Activated T-helper 17 cell treated with anti-CD3 and anti-CD28 coated beads, Interleukin-2, amount 50 U/mL, for 72 hours (primary cell): Measurements from ENCODE around the gene FILIP1. TPM values are rescaled to one million over a fixed set of nuclear protein-coding genes. Genes with fewer than 3 reads are reported as not detected.

ENCODE experiments used
- ATAC-seq: fragments of 150-1000 bp; cut with Tn5 transposase; replicated peaks from 2 replicates; pipeline ENCODE4 v1.10.0; 2021; ENCODE audit warnings: mild to moderate bottlenecking, moderate library complexity
- H3K27ac Mint-ChIP-seq: one replicate; pipeline ENCODE4 v1.8.0; 2022; ENCODE audit warnings: mixed read lengths
- H3K27me3 Mint-ChIP-seq: one replicate; pipeline ENCODE4 v1.8.0; 2022; ENCODE audit warnings: mixed read lengths
- H3K36me3 Mint-ChIP-seq: one replicate; pipeline ENCODE4 v1.8.0; 2022; ENCODE audit warnings: low read depth, mild to moderate bottlenecking, mixed read lengths
- H3K4me1 Mint-ChIP-seq: one replicate; pipeline ENCODE4 v1.8.0; 2022; ENCODE audit warnings: mixed read lengths
- H3K4me3 Mint-ChIP-seq: one replicate; pipeline ENCODE4 v1.8.0; 2022; ENCODE audit warnings: mild to moderate bottlenecking, mixed read lengths
- H3K9me3 Mint-ChIP-seq: one replicate; pipeline ENCODE4 v1.8.0; 2022; ENCODE audit warnings: mixed read lengths
- total RNA-seq, 2 donors: library from RNA; stranded (reverse); gene quantifications; one replicate each; pipeline ENCODE4 v1.2.3, GENCODE V29; 2022

The FILIP1 gene
- total RNA-seq, 2 donors from 2014 or later, result not detected

GRCh38 chr6:75378101-75378500, 115.5 kb downstream of the FILIP1 start:
- Mint-ChIP-seq H3K27ac (no peak overlapping the region), H3K27me3 (peaks cover 17% of the 10 kb centered on the region), H3K9me3 (no peaks in the 10 kb centered on the region), H3K36me3 (no peaks in the 10 kb centered on the region), H3K4me1 (no peaks in the 10 kb centered on the region), H3K4me3 (no peak overlapping the region)
- ATAC-seq, result no peak

DNA sequence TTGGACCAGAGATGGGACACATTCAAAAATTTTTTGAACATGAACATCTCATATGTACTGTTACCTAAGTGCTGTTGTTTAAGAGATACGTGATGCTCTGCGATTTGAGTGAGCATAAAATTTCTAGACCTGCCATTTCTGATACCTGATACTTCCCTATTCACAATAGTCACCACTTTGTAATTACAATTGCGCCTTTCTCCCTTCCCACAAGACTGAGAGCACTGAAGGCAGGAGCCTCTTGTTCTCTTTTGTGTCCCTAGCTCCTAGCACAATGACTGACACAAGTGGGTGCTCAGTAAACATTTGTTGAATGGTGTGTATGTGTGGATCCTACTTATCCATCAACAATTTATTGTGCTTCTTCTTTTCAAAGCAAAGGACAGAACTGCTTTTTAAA, 116.2 kb downstream of the FILIP1 start:
- no peaks in the 10 kb centered on the region for H3K9me3 Mint-ChIP-seq
- ATAC-seq, result no peak
- H3K4me3 Mint-ChIP-seq, result no peak overlapping the region
- peaks cover 17% of the 10 kb centered on the region for H3K27me3 Mint-ChIP-seq
- no peaks in the 10 kb centered on the region for H3K4me1 Mint-ChIP-seq
- H3K27ac Mint-ChIP-seq, result no peak overlapping the region
- no peaks in the 10 kb centered on the region for H3K36me3 Mint-ChIP-seq

DNA sequence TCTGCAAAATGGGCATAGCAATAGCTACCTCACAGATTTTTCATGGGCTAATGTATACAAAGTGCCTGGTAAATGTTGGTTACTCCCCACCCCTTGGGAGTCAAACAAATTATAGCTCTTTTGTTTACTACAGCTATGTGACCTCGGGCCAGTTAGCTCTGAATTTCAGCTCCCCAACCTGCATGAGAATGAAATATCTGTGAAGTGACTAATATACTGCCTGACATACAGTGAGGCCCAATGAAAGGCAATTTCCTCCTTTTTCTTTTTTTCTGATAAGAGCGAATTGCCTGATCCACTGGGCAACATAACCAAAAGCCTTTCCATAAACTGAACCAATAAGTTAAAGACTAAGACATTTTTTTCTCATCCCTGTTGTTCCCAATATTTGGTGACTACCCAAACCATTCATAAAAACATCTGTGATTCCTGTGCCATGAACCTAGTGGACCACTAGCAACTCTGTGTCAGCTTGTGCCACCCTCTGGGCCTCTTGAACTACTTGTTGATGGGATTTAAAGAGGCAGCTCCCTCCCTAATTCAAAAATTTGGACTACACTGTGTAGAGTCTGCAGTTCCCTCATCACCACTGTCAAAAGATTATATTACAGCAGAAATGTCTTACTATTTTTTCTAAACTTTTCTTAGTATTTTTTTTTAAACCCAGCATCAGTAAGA, 117.1 kb downstream of the FILIP1 start:
- H3K27me3 Mint-ChIP-seq, result peaks cover 13% of the 10 kb centered on the region

GRCh38 chr6:75374961-75375400, 118.6 kb downstream of the FILIP1 start:
- H3K36me3 Mint-ChIP-seq, result no peaks in the 10 kb centered on the region
- H3K4me3 Mint-ChIP-seq, result no peak overlapping the region

More for the DNA sequence above, 117.1 kb downstream of the FILIP1 start:
- Mint-ChIP-seq H3K4me3 (no peak overlapping the region), H3K36me3 (no peaks in the 10 kb centered on the region), H3K9me3 (no peaks in the 10 kb centered on the region), H3K27ac (no peak overlapping the region), H3K4me1 (no peaks in the 10 kb centered on the region)
- ATAC-seq, result no peak

DNA sequence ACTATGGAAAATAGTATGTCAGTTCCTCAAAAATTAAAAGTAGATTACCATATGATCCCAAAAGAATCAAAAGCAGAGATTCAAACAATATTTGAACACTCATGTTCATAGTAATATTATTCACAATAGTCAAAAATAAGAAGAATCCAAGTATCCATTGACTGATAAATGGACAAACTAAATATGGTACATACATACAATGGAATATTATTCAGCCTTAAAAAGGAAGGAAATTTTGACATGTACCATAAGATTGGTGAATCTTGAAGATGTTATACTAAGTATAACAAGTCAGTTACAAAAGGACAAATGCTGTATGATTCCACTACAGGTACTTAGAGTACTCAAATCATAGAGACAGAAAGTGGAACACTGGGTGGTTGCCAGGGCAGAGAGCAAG, 120.7 kb downstream of the FILIP1 start:
- no peak for ATAC-seq
- Mint-ChIP-seq H3K9me3 (no peaks in the 10 kb centered on the region), H3K27me3 (peaks cover 8% of the 10 kb centered on the region), H3K4me1 (no peaks in the 10 kb centered on the region), H3K27ac (no peak overlapping the region), H3K36me3 (no peaks in the 10 kb centered on the region), H3K4me3 (no peak overlapping the region)

More at GRCh38 chr6:75374961-75375400, 118.6 kb downstream of the FILIP1 start:
- no peak for ATAC-seq
- no peaks in the 10 kb centered on the region for H3K4me1 Mint-ChIP-seq
- no peaks in the 10 kb centered on the region for H3K9me3 Mint-ChIP-seq
- no peak overlapping the region for H3K27ac Mint-ChIP-seq
- peaks cover 13% of the 10 kb centered on the region for H3K27me3 Mint-ChIP-seq

DNA sequence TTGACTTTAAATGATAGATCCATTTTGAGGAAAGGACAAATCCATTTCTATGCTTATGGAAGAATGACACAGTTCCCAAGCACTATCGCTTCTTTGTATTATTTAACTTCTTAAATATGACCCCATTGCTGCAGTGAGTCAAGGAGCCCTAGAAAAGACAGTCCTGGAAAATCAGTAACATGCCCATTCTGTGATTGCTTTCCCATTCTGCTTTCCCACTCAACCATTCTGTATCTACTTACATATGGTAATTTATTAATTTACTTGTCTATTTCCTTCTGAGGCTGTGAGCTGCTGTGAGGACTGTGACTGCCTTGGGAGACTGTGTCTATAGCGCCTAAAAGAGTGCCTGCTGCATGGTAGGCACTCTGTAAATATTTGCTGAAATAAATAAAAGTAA, 123.6 kb downstream of the FILIP1 start:
- no peak for ATAC-seq
- Mint-ChIP-seq H3K27me3 (no peaks in the 10 kb centered on the region), H3K9me3 (no peaks in the 10 kb centered on the region), H3K36me3 (no peaks in the 10 kb centered on the region), H3K4me1 (no peaks in the 10 kb centered on the region), H3K4me3 (no peak overlapping the region), H3K27ac (no peak overlapping the region)

DNA sequence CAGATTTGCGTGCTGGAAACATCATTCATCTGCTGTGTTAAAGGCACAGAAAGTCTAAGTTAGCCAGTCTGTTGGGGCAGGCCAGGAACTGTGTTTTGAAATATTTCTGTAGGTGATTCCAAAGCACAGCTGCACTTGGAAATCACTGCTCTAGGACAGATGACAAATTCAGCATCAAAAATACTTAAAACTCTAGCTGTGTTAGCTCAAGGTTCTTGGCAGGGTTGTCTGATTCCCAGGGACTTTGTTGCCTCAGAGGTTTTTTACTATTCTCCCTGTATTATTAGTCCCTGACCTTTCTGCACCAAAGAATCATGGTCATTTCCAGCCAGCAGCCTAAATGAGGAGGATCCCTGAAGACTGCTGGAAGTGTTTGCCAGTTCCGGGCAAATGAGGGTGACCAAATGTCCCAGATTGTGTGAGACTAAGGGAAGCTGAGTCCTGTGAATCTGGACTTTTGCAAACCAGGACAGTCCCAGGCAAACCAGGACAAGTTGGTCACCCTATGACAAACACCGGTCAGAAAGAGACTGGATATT, 124.7 kb downstream of the FILIP1 start:
- H3K36me3 Mint-ChIP-seq, result no peaks in the 10 kb centered on the region
- H3K27me3 Mint-ChIP-seq, result no peaks in the 10 kb centered on the region
- no peak overlapping the region for H3K27ac Mint-ChIP-seq
- H3K9me3 Mint-ChIP-seq, result no peaks in the 10 kb centered on the region
- ATAC-seq, result no peak
- no peaks in the 10 kb centered on the region for H3K4me1 Mint-ChIP-seq
- H3K4me3 Mint-ChIP-seq, result no peak overlapping the region

DNA sequence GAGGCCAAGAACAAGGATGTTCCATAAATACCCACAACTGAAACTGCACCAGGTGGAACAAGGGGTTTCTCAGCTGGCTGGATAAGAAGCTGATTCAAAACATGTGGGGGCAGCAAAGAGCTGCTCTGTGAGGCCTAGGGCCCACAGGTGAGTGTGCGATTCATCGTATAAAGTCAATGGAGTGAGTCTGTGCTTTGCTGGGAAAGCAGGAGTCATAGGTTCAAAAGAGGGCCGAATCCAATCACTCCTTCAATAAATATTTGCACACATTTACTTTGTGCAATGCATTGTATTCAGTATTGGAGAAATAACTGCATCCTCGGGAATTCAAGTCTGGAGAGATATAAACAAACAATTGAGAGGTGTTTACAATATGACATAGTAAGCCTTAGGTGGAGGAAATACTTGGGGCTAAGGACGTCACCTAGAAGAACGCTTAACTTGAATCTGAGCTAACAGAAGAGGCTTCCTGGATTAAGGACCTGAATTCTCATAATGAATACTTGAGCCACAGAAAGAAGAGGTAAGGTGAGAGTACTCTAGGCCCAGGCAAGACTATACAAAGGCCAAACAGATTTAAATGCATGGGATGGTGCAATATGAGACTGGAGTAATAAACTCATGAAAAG, 125.3 kb downstream of the FILIP1 start:
- H3K4me1 Mint-ChIP-seq, result no peaks in the 10 kb centered on the region
- no peak for ATAC-seq
- H3K9me3 Mint-ChIP-seq, result no peaks in the 10 kb centered on the region
- H3K27me3 Mint-ChIP-seq, result no peaks in the 10 kb centered on the region
- H3K4me3 Mint-ChIP-seq, result no peak overlapping the region
- H3K36me3 Mint-ChIP-seq, result no peaks in the 10 kb centered on the region
- H3K27ac Mint-ChIP-seq, result no peak overlapping the region

- H3K27me3 Mint-ChIP-seq, result peaks cover 2% of the 10 kb centered on the region
- no peaks in the 10 kb centered on the region for H3K36me3 Mint-ChIP-seq
- ATAC-seq, result no peak
- H3K4me1 Mint-ChIP-seq, result no peaks in the 10 kb centered on the region
- H3K9me3 Mint-ChIP-seq, result no peaks in the 10 kb centered on the region
- no peak overlapping the region for H3K4me3 Mint-ChIP-seq
- H3K27ac Mint-ChIP-seq, result no peak overlapping the region
These were observed 130.3 kb downstream of the FILIP1 start for GRCh38 chr6:75363304-75363703.

DNA sequence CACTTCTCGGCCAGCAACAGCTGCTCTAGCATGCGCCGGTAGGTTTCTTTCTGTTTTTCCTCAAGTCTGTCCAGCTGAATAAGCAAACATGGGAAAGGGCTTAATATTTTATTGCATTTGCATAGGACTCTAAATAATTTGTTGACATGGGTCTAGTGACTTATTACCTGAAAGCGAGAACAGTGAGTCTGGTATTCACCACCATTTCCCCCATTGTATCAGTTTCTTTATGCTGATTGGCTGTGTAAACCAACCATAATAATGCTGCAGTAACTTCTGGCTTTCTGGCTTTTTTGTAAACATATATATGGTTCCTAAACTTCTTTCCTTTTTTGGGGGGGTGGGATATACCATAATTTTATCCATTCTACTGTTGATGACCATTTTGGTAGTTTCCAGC, 140.0 kb downstream of the FILIP1 start:
- Mint-ChIP-seq H3K4me1 (no peaks in the 10 kb centered on the region), H3K4me3 (no peak overlapping the region)

DNA sequence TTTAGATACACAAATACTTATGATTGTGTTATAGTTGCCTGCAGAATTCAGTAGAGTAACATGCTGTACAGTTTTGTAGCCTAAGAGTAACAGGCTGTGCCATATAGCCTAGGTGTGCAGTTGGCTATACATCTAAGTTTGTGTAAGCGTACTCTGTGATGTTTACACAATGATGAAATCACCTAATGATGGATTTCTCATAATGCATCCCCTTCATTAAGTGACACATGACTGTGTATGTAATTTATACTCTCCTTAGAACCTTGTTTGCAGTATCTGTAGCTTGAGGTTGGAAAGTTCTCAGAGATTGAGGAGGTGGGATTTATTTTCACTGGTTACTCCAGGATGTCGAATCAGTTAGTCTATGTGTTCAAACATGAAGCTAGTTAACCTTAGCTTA, 142.0 kb downstream of the FILIP1 start:
- Mint-ChIP-seq H3K4me3 (no peak overlapping the region), H3K4me1 (no peaks in the 10 kb centered on the region), H3K27me3 (peaks cover 24% of the 10 kb centered on the region), H3K36me3 (no peaks in the 10 kb centered on the region), H3K9me3 (no peaks in the 10 kb centered on the region), H3K27ac (no peak overlapping the region)
- ATAC-seq, result no peak

More for the DNA sequence above, 140.0 kb downstream of the FILIP1 start:
- Mint-ChIP-seq H3K36me3 (no peaks in the 10 kb centered on the region), H3K27me3 (peaks cover 24% of the 10 kb centered on the region), H3K9me3 (no peaks in the 10 kb centered on the region), H3K27ac (no peak overlapping the region)
- no peak for ATAC-seq

DNA sequence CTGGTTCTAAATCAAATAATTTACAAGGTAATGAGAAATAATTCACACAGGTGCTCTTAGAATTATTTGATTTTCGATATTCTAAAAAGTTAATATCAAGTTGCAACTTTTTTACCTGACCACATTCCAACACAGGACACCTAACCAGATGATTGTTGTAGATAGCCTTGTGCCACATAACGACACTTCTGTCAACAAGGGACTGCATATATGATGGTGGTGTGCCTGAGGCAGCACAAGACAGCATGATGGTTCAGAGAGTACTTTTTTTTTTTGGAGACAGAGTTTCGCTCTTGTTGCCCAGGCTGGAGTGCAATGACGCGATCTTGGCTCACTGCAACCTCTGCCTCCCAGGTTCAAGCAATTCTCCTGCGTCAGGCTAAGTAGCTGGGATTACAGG, 142.8 kb downstream of the FILIP1 start:
- H3K27me3 Mint-ChIP-seq, result peaks cover 24% of the 10 kb centered on the region
- H3K36me3 Mint-ChIP-seq, result no peaks in the 10 kb centered on the region
- no peak overlapping the region for H3K4me3 Mint-ChIP-seq
- no peak overlapping the region for H3K27ac Mint-ChIP-seq
- H3K9me3 Mint-ChIP-seq, result no peaks in the 10 kb centered on the region
- no peak for ATAC-seq
- H3K4me1 Mint-ChIP-seq, result no peaks in the 10 kb centered on the region

DNA sequence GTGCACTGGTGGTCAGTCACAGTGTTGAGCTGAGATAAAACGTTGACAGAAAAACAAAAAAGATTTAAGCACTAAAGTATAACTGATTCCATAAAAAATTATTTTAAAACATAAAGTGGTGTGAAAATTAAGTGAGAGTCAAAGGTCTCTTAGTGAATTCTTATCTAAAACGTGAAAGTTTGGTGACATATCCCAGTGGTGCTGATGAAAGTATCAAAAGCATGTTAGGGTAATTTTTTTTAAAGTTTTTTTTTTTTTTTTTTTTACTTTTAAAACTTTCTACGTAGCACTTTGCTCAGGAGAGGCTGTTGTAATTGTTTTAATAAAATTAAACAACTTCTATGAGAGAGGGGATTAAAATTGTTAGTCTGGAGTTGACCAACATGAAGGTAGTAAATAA, 143.4 kb downstream of the FILIP1 start:
- H3K4me1 Mint-ChIP-seq, result no peaks in the 10 kb centered on the region
- H3K9me3 Mint-ChIP-seq, result no peaks in the 10 kb centered on the region
- no peak for ATAC-seq
- no peaks in the 10 kb centered on the region for H3K36me3 Mint-ChIP-seq
- H3K27ac Mint-ChIP-seq, result no peak overlapping the region
- H3K4me3 Mint-ChIP-seq, result no peak overlapping the region
- peaks cover 22% of the 10 kb centered on the region for H3K27me3 Mint-ChIP-seq

GRCh38 chr6:75349262-75349984, 144.2 kb downstream of the FILIP1 start:
- ATAC-seq, result no peak
- Mint-ChIP-seq H3K27me3 (peaks cover 22% of the 10 kb centered on the region), H3K27ac (no peak overlapping the region), H3K9me3 (no peaks in the 10 kb centered on the region), H3K4me3 (no peak overlapping the region), H3K4me1 (no peaks in the 10 kb centered on the region), H3K36me3 (no peaks in the 10 kb centered on the region)

DNA sequence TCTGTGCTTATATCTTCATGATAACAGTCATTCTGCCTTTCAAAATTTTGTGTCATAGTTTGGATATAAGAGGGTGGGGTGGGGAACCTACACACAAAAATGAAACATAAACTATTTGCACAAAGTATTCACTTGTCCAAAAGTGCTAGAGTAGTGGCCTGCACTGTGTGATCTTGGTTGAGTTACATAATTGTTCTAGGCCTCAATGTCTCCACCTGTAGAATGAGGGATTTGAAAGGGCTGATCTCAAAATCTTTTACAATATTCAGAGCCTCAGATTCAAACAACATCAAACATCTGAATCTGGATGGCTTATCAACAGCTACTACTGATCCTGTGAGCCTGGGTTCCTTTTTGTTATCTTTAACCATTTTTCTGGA, 144.7 kb downstream of the FILIP1 start:
- H3K36me3 Mint-ChIP-seq, result no peaks in the 10 kb centered on the region
- peaks cover 22% of the 10 kb centered on the region for H3K27me3 Mint-ChIP-seq
- no peak overlapping the region for H3K4me3 Mint-ChIP-seq
- no peak overlapping the region for H3K27ac Mint-ChIP-seq
- no peak for ATAC-seq
- H3K4me1 Mint-ChIP-seq, result no peaks in the 10 kb centered on the region
- no peaks in the 10 kb centered on the region for H3K9me3 Mint-ChIP-seq
